CD8-positive, alpha-beta memory T cell (primary cell): ENCODE results near the gene ASPSCR1. TPM values are rescaled to one million over a fixed set of nuclear protein-coding genes. Genes with fewer than 3 reads are reported as not detected.

Experiments used
- CTCF ChIA-PET: fragments of 350-600 bp; sonication (Branson Sonifier 250); formaldehyde crosslinking; loops from one replicate; lab custom pipeline; 2021; ENCODE audit warnings: antibody characterized with exemption; lab: Charles Lee
- POLR2A ChIA-PET: fragments of 350-600 bp; sonication (Branson Sonifier 250); formaldehyde crosslinking; loops from one replicate; lab custom pipeline; 2021; ENCODE audit warnings: antibody characterized with exemption; lab: Charles Lee
- DNase-seq, 5 donors: peaks; one replicate each; pipeline versions ENCODE4 v3.0.0 to v3.0.0-alpha.2; 2020 to 2022; ENCODE audit warnings: mixed read lengths in 1 of 5
- H3K27ac ChIP-seq: one replicate; pipeline ENCODE4 v1.7.0; 2013; ENCODE audit warnings: low read depth, mild to moderate bottlenecking, low read length, moderate library complexity
- H3K27me3 ChIP-seq: 2 replicates; pipeline ENCODE4 v1.7.0; 2013; ENCODE audit warnings: low read length, mild to moderate bottlenecking; ENCODE audit not compliant: insufficient read depth, poor library complexity, severe bottlenecking
- H3K36me3 ChIP-seq: 2 replicates; pipeline ENCODE4 v1.7.0; 2013; ENCODE audit warnings: mild to moderate bottlenecking, low read length, moderate library complexity; ENCODE audit not compliant: insufficient read depth
- H3K4me1 ChIP-seq: 2 replicates; pipeline ENCODE4 v1.7.0; 2013; ENCODE audit warnings: mild to moderate bottlenecking, low read length, moderate library complexity; ENCODE audit not compliant: insufficient read depth
- H3K4me3 ChIP-seq: 2 replicates; pipeline ENCODE4 v1.7.0; 2013; ENCODE audit warnings: mild to moderate bottlenecking, low read length
- H3K9me3 ChIP-seq: 2 replicates; pipeline ENCODE4 v1.7.0; 2013; ENCODE audit warnings: mild to moderate bottlenecking, low read length
- H3K27ac Mint-ChIP-seq, 8 donors: one replicate each; pipeline ENCODE4 v1.8.0; 2020 to 2021; ENCODE audit warnings: mixed read lengths in 8 of 8, mild to moderate bottlenecking in 6 of 8, inconsistent platforms in 3 of 8, moderate library complexity in 3 of 8
- H3K27me3 Mint-ChIP-seq, 2 donors: one replicate each; pipeline ENCODE4 v1.8.0; 2020 to 2021; ENCODE audit warnings: mixed read lengths in 2 of 2, mild to moderate bottlenecking in 1 of 2, moderate library complexity in 1 of 2
- H3K36me3 Mint-ChIP-seq, 3 donors: one replicate each; pipeline ENCODE4 v1.8.0; 2020 to 2021; ENCODE audit warnings: mixed read lengths in 3 of 3, inconsistent platforms in 1 of 3, mild to moderate bottlenecking in 1 of 3
- H3K4me1 Mint-ChIP-seq, 3 donors: one replicate each; pipeline ENCODE4 v1.8.0; 2020 to 2021; ENCODE audit warnings: mixed read lengths in 3 of 3, inconsistent platforms in 1 of 3, mild to moderate bottlenecking in 1 of 3
- H3K4me3 Mint-ChIP-seq, 7 donors: one replicate each; pipeline ENCODE4 v1.8.0; 2020 to 2021; ENCODE audit warnings: mixed read lengths in 7 of 7, mild to moderate bottlenecking in 6 of 7, moderate library complexity in 4 of 7, inconsistent platforms in 2 of 7
- H3K9me3 Mint-ChIP-seq, 5 donors: one replicate each; pipeline ENCODE4 v1.8.0; 2020 to 2022; ENCODE audit warnings: mixed read lengths in 5 of 5, mild to moderate bottlenecking in 3 of 5, moderate library complexity in 2 of 5, inconsistent platforms in 1 of 5
- polyA plus RNA-seq: library from polyadenylated mRNA; unstranded; fragments of 300-500 nt; fragmentation: Illumina TruSeq; gene quantifications from one replicate; pipeline ENCODE4 v1.2.3, GENCODE V29; 2021
- total RNA-seq, 2 experiments: library from RNA; stranded (reverse); gene quantifications; one replicate each; pipeline ENCODE4 v1.2.3, GENCODE V29; 2021

ASPSCR1 gene
- total and polyA plus RNA-seq, 3 experiments from 2014 or later: 29.2 to 35.9 (median 32.0) TPM

- no peaks in the 10 kb centered on the region for H3K9me3 Mint-ChIP-seq
- H3K27ac Mint-ChIP-seq: no peak overlapping the region
- CTCF ChIA-PET: no interaction called here
- H3K27ac ChIP-seq: no peak overlapping the region
- no peaks in the 10 kb centered on the region for H3K4me1 Mint-ChIP-seq
- no peaks in the 10 kb centered on the region for H3K36me3 ChIP-seq
- no peaks in the 10 kb centered on the region for H3K27me3 ChIP-seq
- POLR2A ChIA-PET: interaction anchor here (0.6 kb wide), 1 partner anchor 128 kb away, joined by 3 read pairs; no protein-coding TSS in a partner anchor
- DNase-seq: no peak
- H3K4me3 Mint-ChIP-seq: no peak overlapping the region
- H3K4me3 ChIP-seq: no peak overlapping the region
- no peaks in the 10 kb centered on the region for H3K9me3 ChIP-seq
- H3K36me3 Mint-ChIP-seq: peaks cover 0 to under 1% (median 0%) of the 10 kb centered on the region in 3 donors
- H3K27me3 Mint-ChIP-seq: no peaks in the 10 kb centered on the region
- H3K4me1 ChIP-seq: no peaks in the 10 kb centered on the region
Observed at GRCh38 chr17:82007495-82008257, 30.2 kb downstream of the ASPSCR1 start.

- POLR2A ChIA-PET: interaction anchor here (0.6 kb wide), 1 partner anchor 128 kb away, joined by 3 read pairs; no protein-coding TSS in a partner anchor
- no peak overlapping the region for H3K4me3 Mint-ChIP-seq
Observed at GRCh38 chr17:82008258-82008940, 31.0 kb downstream of the ASPSCR1 start.

GRCh38 chr17:82008941-82009405, 31.5 kb downstream of the ASPSCR1 start:
- DNase-seq: no peak
- H3K27ac Mint-ChIP-seq: no peak overlapping the region
- Histone ChIP-seq H3K9me3 (no peaks in the 10 kb centered on the region), H3K4me1 (no peaks in the 10 kb centered on the region), H3K4me3 (no peak overlapping the region), H3K27ac (no peak overlapping the region), H3K36me3 (no peaks in the 10 kb centered on the region), H3K27me3 (no peaks in the 10 kb centered on the region)
- CTCF ChIA-PET: interaction anchor here (1.1 to 1.4 kb wide), 3 partner anchors 26 to 50 kb away, joined by 3 to 5 read pairs (median 3); no protein-coding TSS in a partner anchor
- H3K27me3 Mint-ChIP-seq: no peaks in the 10 kb centered on the region
- POLR2A ChIA-PET: no interaction called here
- peaks cover 0 to 2% (median 0%) of the 10 kb centered on the region in 3 donors for H3K36me3 Mint-ChIP-seq
- no peaks in the 10 kb centered on the region for H3K9me3 Mint-ChIP-seq
- H3K4me1 Mint-ChIP-seq: no peaks in the 10 kb centered on the region
- H3K4me3 Mint-ChIP-seq: no peak overlapping the region

More at GRCh38 chr17:82008258-82008940, 31.0 kb downstream of the ASPSCR1 start:
- H3K27ac Mint-ChIP-seq: no peak overlapping the region
- no peaks in the 10 kb centered on the region for H3K4me1 ChIP-seq
- no peaks in the 10 kb centered on the region for H3K27me3 Mint-ChIP-seq
- CTCF ChIA-PET: interaction anchor here (1.1 to 1.4 kb wide), 2 partner anchors 29 to 49 kb away, joined by 3 to 5 read pairs; no protein-coding TSS in a partner anchor
- no peak overlapping the region for H3K4me3 ChIP-seq
- no peaks in the 10 kb centered on the region for H3K27me3 ChIP-seq
- H3K9me3 ChIP-seq: no peaks in the 10 kb centered on the region
- no peaks in the 10 kb centered on the region for H3K36me3 ChIP-seq
- no peak overlapping the region for H3K27ac ChIP-seq
- no peaks in the 10 kb centered on the region for H3K9me3 Mint-ChIP-seq
- no peaks in the 10 kb centered on the region for H3K4me1 Mint-ChIP-seq
- H3K36me3 Mint-ChIP-seq: peaks cover 0 to 2% (median 0%) of the 10 kb centered on the region in 3 donors
- no peak for DNase-seq

GRCh38 chr17:82009413-82009812, 32.0 kb downstream of the ASPSCR1 start:
- Mint-ChIP-seq H3K36me3 (peaks cover 0 to 2% (median 0%) of the 10 kb centered on the region in 3 donors), H3K9me3 (no peaks in the 10 kb centered on the region), H3K27ac (no peak overlapping the region), H3K27me3 (no peaks in the 10 kb centered on the region), H3K4me1 (no peaks in the 10 kb centered on the region), H3K4me3 (no peak overlapping the region)
- no peak overlapping the region for H3K4me3 ChIP-seq
- CTCF ChIA-PET: interaction anchor here (1.0 to 1.4 kb wide), 4 partner anchors 11 to 50 kb away, joined by 3 to 5 read pairs (median 4); no protein-coding TSS in a partner anchor
- no peaks in the 10 kb centered on the region for H3K27me3 ChIP-seq
- H3K4me1 ChIP-seq: no peaks in the 10 kb centered on the region
- no peak for DNase-seq
- POLR2A ChIA-PET: interaction anchor here (0.7 kb wide), 1 partner anchor 19 kb away, joined by 3 read pairs; no protein-coding TSS in a partner anchor
- no peaks in the 10 kb centered on the region for H3K36me3 ChIP-seq
- H3K27ac ChIP-seq: no peak overlapping the region
- H3K9me3 ChIP-seq: no peaks in the 10 kb centered on the region

- ChIA-PET POLR2A (interaction anchor here (0.7 kb wide), 1 partner anchor 113 kb away, joined by 5 read pairs; no protein-coding TSS in a partner anchor), CTCF (interaction anchor here (1.0 kb wide), 1 partner anchor 9 kb away, joined by 4 read pairs; no protein-coding TSS in a partner anchor)
- Mint-ChIP-seq H3K27me3 (no peaks in the 10 kb centered on the region), H3K4me3 (no peak overlapping the region), H3K27ac (no peak overlapping the region), H3K4me1 (no peaks in the 10 kb centered on the region), H3K9me3 (no peaks in the 10 kb centered on the region), H3K36me3 (peaks cover 0 to 2% (median 0%) of the 10 kb centered on the region in 3 donors)
- DNase-seq: no peak
- Histone ChIP-seq H3K36me3 (no peaks in the 10 kb centered on the region), H3K4me1 (no peaks in the 10 kb centered on the region), H3K27me3 (no peaks in the 10 kb centered on the region), H3K27ac (no peak overlapping the region), H3K4me3 (no peak overlapping the region), H3K9me3 (no peaks in the 10 kb centered on the region)
Observed at GRCh38 chr17:82010575-82011525, 33.4 kb downstream of the ASPSCR1 start.

GRCh38 chr17:82011617-82012187, 34.3 kb downstream of the ASPSCR1 start:
- Mint-ChIP-seq H3K9me3 (no peaks in the 10 kb centered on the region), H3K27ac (no peak overlapping the region), H3K36me3 (peaks cover 0 to 2% (median 0%) of the 10 kb centered on the region in 3 donors), H3K4me3 (no peak overlapping the region), H3K27me3 (no peaks in the 10 kb centered on the region), H3K4me1 (no peaks in the 10 kb centered on the region)
- ChIA-PET POLR2A (no interaction called here), CTCF (no interaction called here)
- no peaks in the 10 kb centered on the region for H3K9me3 ChIP-seq
- no peaks in the 10 kb centered on the region for H3K27me3 ChIP-seq
- DNase-seq: no peak
- no peak overlapping the region for H3K27ac ChIP-seq
- no peaks in the 10 kb centered on the region for H3K4me1 ChIP-seq
- H3K4me3 ChIP-seq: no peak overlapping the region
- H3K36me3 ChIP-seq: no peaks in the 10 kb centered on the region

GRCh38 chr17:82012261-82012639, 34.8 kb downstream of the ASPSCR1 start:
- Histone ChIP-seq H3K4me3 (no peak overlapping the region), H3K4me1 (no peaks in the 10 kb centered on the region), H3K27me3 (no peaks in the 10 kb centered on the region), H3K27ac (no peak overlapping the region), H3K9me3 (no peaks in the 10 kb centered on the region), H3K36me3 (no peaks in the 10 kb centered on the region)
- POLR2A ChIA-PET: no interaction called here
- Mint-ChIP-seq H3K9me3 (no peaks in the 10 kb centered on the region), H3K27ac (no peak overlapping the region), H3K27me3 (no peaks in the 10 kb centered on the region), H3K4me1 (no peaks in the 10 kb centered on the region), H3K4me3 (no peak overlapping the region), H3K36me3 (peaks cover 0 to 2% (median 0%) of the 10 kb centered on the region in 3 donors)
- no peak for DNase-seq
- CTCF ChIA-PET: no interaction called here
